Measurements from ENCODE around the gene ATXN1. TPM values are rescaled to one million over a fixed set of nuclear protein-coding genes. Genes with fewer than 3 reads are reported as not detected.

The ATXN1 gene
- total and polyA plus RNA-seq, 2 of the 13 experiments (the other 11 are each of a cell fraction or from before 2014, with no cell fraction given): 20.7 to 39.5 TPM

- ATAC-seq (peak; percentile 57), FAIRE-seq (no peak), DNase-seq (ENCODE audit: low spot score) (no peak)
- ChIA-PET CTCF (ENCODE audit: low intra/inter-chr PET ratio, low total read pairs) (no interaction called here), POLR2A (no interaction called here)
- intact Hi-C loops (cut with micrococcal nuclease; ENCODE audit: unreplicated experiment) (loop anchor here (1.0 to 5.0 kb wide), 3 partner anchors 47 to 174 kb away; no protein-coding TSS in a partner anchor), in situ Hi-C loops (cut with HindIII; ENCODE audit: extremely low pct_ligation_motif_present, low pct_unique_long_range_greater_than_20kb) (no loop called here)
- peaks cover 36% of the 10 kb centered on the region for H3K4me1 ChIP-seq (ENCODE audit: insufficient read depth, low read length)
- WGBS (ENCODE audit: low lambda C conversion rate): 89% methylated on average over 6 of the region's 6 CpGs
- H3K79me2 ChIP-seq (ENCODE audit: insufficient read depth, low read length): no peaks in the 10 kb centered on the region
- no TSS peak for BruUV-seq (replicated peaks)
- H3K9ac ChIP-seq (ENCODE audit: insufficient read depth, low read depth, low read length): peak overlapping the region; percentile 24
- H3K9me3 ChIP-seq (ENCODE audit: low read length): no peaks in the 10 kb centered on the region
- H3K27me3 ChIP-seq (ENCODE audit: control insufficient read depth in 1 of 2, insufficient read depth in 2 of 2, low read length in 2 of 2): no peaks in the 10 kb centered on the region
- H3K27ac ChIP-seq (ENCODE audit: extremely low read length, insufficient read depth, low read length): peak overlapping the region; percentile 68
- H4K20me1 ChIP-seq (ENCODE audit: insufficient read depth, low read length): no peaks in the 10 kb centered on the region
- no peak overlapping the region for H2AFZ ChIP-seq (ENCODE audit: low read length)
- peak overlapping the region in 1 of 3 experiments; percentile 5; a peak in 1 of 6 replicates for H3K4me3 ChIP-seq (replicated peaks in 1 of 3; ENCODE audit: insufficient read depth in 1 of 3, low read depth in 2 of 3, low read length in 3 of 3)
- H3K4me2 ChIP-seq (ENCODE audit: low read depth, low read length): peak overlapping the region; percentile 56
- peaks cover 6 to 28% of the 10 kb centered on the region in 2 experiments for H3K36me3 ChIP-seq (replicated peaks in 1 of 2; ENCODE audit: control insufficient read depth in 1 of 2, insufficient read depth in 2 of 2, low read length in 2 of 2)
- TF ChIP-seq, protein P1, sequence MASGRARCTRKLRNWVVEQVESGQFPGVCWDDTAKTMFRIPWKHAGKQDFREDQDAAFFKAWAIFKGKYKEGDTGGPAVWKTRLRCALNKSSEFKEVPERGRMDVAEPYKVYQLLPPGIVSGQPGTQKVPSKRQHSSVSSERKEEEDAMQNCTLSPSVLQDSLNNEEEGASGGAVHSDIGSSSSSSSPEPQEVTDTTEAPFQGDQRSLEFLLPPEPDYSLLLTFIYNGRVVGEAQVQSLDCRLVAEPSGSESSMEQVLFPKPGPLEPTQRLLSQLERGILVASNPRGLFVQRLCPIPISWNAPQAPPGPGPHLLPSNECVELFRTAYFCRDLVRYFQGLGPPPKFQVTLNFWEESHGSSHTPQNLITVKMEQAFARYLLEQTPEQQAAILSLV (CRISPR knock-in tag; IDR thresholded peaks at IDR 0.05; ENCODE audit: borderline replicate concordance): no peak
- TF ChIP-seq ATF7-NPFF (CRISPR knock-in tag; IDR thresholded peaks at IDR 0.05; ENCODE audit: low read depth) (no peak), CEBPB (IDR thresholded peaks at IDR 0.05; ENCODE audit: borderline replicate concordance, low read depth, low read length) (peak; percentile 72; the same call in 1 of the 2 replicates), DMAP1 (CRISPR knock-in tag; IDR thresholded peaks at IDR 0.05) (no peak), MIXL1 (CRISPR knock-in tag; IDR thresholded peaks at IDR 0.05) (no peak), USF2 (IDR thresholded peaks at IDR 0.05; ENCODE audit: low read depth, low read length) (no peak), USF2 (CRISPR knock-in tag; IDR thresholded peaks at IDR 0.05; ENCODE audit: borderline replicate concordance) (no peak), THAP8 (CRISPR knock-in tag; IDR thresholded peaks at IDR 0.05; ENCODE audit: borderline replicate concordance) (no peak), ZNF710 (CRISPR knock-in tag; IDR thresholded peaks at IDR 0.05; ENCODE audit: borderline replicate concordance) (no peak), ZNF703 (CRISPR knock-in tag; IDR thresholded peaks at IDR 0.05; ENCODE audit: borderline replicate concordance) (no peak)
- TF ChIP-seq, protein P2, sequence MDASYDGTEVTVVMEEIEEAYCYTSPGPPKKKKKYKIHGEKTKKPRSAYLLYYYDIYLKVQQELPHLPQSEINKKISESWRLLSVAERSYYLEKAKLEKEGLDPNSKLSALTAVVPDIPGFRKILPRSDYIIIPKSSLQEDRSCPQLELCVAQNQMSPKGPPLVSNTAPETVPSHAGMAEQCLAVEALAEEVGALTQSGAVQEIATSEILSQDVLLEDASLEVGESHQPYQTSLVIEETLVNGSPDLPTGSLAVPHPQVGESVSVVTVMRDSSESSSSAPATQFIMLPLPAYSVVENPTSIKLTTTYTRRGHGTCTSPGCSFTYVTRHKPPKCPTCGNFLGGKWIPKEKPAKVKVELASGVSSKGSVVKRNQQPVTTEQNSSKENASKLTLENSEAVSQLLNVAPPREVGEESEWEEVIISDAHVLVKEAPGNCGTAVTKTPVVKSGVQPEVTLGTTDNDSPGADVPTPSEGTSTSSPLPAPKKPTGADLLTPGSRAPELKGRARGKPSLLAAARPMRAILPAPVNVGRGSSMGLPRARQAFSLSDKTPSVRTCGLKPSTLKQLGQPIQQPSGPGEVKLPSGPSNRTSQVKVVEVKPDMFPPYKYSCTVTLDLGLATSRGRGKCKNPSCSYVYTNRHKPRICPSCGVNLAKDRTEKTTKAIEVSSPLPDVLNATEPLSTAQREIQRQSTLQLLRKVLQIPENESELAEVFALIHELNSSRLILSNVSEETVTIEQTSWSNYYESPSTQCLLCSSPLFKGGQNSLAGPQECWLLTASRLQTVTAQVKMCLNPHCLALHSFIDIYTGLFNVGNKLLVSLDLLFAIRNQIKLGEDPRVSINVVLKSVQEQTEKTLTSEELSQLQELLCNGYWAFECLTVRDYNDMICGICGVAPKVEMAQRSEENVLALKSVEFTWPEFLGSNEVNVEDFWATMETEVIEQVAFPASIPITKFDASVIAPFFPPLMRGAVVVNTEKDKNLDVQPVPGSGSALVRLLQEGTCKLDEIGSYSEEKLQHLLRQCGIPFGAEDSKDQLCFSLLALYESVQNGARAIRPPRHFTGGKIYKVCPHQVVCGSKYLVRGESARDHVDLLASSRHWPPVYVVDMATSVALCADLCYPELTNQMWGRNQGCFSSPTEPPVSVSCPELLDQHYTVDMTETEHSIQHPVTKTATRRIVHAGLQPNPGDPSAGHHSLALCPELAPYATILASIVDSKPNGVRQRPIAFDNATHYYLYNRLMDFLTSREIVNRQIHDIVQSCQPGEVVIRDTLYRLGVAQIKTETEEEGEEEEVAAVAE (CRISPR knock-in tag; IDR thresholded peaks at IDR 0.05; ENCODE audit: borderline replicate concordance): no peak
- TF ChIP-seq, protein P3, sequence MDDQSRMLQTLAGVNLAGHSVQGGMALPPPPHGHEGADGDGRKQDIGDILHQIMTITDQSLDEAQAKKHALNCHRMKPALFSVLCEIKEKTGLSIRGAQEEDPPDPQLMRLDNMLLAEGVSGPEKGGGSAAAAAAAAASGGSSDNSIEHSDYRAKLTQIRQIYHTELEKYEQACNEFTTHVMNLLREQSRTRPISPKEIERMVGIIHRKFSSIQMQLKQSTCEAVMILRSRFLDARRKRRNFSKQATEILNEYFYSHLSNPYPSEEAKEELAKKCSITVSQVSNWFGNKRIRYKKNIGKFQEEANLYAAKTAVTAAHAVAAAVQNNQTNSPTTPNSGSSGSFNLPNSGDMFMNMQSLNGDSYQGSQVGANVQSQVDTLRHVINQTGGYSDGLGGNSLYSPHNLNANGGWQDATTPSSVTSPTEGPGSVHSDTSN (CRISPR knock-in tag; IDR thresholded peaks at IDR 0.05; ENCODE audit: borderline replicate concordance): no peak
These were observed 175.5 kb downstream of the ATXN1 start for GRCh38 chr6:16585805-16586204.
